Body of pancreas (tissue), 4 donors: ENCODE results near the gene BRINP3.

Source experiments
- CTCF ChIP-seq, 7 experiments: fragments of 450-650 bp in 4 of 7; fragments of 200-600 bp in 3 of 7; sonication (generic) in 3 of 7; IDR thresholded peaks; one replicate each; pipeline ENCODE4 v1.5.1; 2016 to 2019; ENCODE audit warnings: antibody characterized with exemption in 7 of 7
- POLR2A ChIP-seq, 3 donors: fragments of 450-650 bp; IDR thresholded peaks; one replicate each; pipeline ENCODE4 v1.6.1; 2016; ENCODE audit warnings: antibody characterized with exemption in 3 of 3, mild to moderate bottlenecking in 2 of 3

- TF ChIP-seq CTCF (IDR thresholded peaks at IDR 0.05) (no peak), POLR2A (IDR thresholded peaks at IDR 0.05) (no peak)
These were observed 358.0 kb downstream of the BRINP3 start for GRCh38 chr1:190119683-190120082.
